Measurements from ENCODE around the gene SPAG17.

GRCh38 chr1:117932576-117932975 is 252.5 kb downstream of the SPAG17 start:
- TF ChIP-seq CTCF (conservative IDR thresholded peaks at IDR 0.05; ENCODE audit: low read depth, low read length), result no peak
- TF ChIP-seq SMC3 (IDR thresholded peaks at IDR 0.05; ENCODE audit: low read depth, low read length), result no peak
- TF ChIP-seq MAFK (IDR thresholded peaks at IDR 0.05; ENCODE audit: low read depth, low read length), result no peak
- TF ChIP-seq POLR2A (IDR thresholded peaks at IDR 0.05; ENCODE audit: low read depth, low read length), result no peak
- TF ChIP-seq BHLHE40 (IDR thresholded peaks at IDR 0.05; ENCODE audit: low read depth, low read length), result no peak
- no peak for TF ChIP-seq RAD21 (IDR thresholded peaks at IDR 0.05; ENCODE audit: low read length)

All from IMR-90 (cell line).